C4-2B (cell line): ENCODE data around the gene LIN28A.

Source experiments
- H3K27ac ChIP-seq: fragments of 450-650 bp; 2 replicates; pipeline ENCODE4 v1.5.1; 2017
- ZFX ChIP-seq: fragments of 450-650 bp; IDR thresholded peaks from 2 replicates; pipeline ENCODE4 v1.6.1; 2017
- TF ChIP-seq, protein P1 (sequence below): fragments of 450-650 bp; conservative IDR thresholded peaks from 2 replicates; pipeline ENCODE4 v1.5.1; 2017; ENCODE audit warnings: mild to moderate bottlenecking

Gene LIN28A

GRCh38 chr1:26477446-26478152 lies 67.0 kb downstream of the LIN28A start:
- TF ChIP-seq, protein P1, sequence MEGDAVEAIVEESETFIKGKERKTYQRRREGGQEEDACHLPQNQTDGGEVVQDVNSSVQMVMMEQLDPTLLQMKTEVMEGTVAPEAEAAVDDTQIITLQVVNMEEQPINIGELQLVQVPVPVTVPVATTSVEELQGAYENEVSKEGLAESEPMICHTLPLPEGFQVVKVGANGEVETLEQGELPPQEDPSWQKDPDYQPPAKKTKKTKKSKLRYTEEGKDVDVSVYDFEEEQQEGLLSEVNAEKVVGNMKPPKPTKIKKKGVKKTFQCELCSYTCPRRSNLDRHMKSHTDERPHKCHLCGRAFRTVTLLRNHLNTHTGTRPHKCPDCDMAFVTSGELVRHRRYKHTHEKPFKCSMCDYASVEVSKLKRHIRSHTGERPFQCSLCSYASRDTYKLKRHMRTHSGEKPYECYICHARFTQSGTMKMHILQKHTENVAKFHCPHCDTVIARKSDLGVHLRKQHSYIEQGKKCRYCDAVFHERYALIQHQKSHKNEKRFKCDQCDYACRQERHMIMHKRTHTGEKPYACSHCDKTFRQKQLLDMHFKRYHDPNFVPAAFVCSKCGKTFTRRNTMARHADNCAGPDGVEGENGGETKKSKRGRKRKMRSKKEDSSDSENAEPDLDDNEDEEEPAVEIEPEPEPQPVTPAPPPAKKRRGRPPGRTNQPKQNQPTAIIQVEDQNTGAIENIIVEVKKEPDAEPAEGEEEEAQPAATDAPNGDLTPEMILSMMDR: no peak
- no peak for TF ChIP-seq ZFX
- no peak overlapping the region for H3K27ac ChIP-seq

DNA sequence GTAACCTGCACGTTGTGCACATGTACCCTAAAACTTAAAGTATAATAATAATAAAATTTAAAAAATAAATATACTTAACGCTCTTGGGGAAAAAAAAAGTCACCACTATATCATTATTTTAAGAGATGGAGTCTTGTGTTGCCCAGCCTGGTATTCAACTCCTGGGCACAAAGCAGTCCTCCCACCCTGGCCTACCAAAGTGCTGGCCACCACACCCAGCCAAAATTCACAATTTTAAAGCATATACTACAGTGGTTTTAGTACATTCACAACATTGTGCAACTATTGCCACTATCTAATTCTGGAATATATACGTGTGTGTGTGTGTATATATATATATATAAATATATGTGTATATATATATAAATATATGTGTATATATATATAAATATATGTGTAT lies 67.5 kb downstream of the LIN28A start:
- H3K27ac ChIP-seq: no peak overlapping the region
- TF ChIP-seq ZFX: no peak
- TF ChIP-seq, protein P1: no peak

- TF ChIP-seq ZFX: no peak
- TF ChIP-seq, protein P1: no peak
Measured at GRCh38 chr1:26478988-26479387, 68.4 kb downstream of the LIN28A start.

More at GRCh38 chr1:26478988-26479387, 68.4 kb downstream of the LIN28A start:
- no peak overlapping the region for H3K27ac ChIP-seq
